OCI-M1 (cell line): Measurements from ENCODE around the gene ZSCAN20.

Experiments used
- DNase-seq: peaks from one replicate; lab custom pipeline; 2025; lab: John Stamatoyannopoulos, UW

The ZSCAN20 gene

DNA sequence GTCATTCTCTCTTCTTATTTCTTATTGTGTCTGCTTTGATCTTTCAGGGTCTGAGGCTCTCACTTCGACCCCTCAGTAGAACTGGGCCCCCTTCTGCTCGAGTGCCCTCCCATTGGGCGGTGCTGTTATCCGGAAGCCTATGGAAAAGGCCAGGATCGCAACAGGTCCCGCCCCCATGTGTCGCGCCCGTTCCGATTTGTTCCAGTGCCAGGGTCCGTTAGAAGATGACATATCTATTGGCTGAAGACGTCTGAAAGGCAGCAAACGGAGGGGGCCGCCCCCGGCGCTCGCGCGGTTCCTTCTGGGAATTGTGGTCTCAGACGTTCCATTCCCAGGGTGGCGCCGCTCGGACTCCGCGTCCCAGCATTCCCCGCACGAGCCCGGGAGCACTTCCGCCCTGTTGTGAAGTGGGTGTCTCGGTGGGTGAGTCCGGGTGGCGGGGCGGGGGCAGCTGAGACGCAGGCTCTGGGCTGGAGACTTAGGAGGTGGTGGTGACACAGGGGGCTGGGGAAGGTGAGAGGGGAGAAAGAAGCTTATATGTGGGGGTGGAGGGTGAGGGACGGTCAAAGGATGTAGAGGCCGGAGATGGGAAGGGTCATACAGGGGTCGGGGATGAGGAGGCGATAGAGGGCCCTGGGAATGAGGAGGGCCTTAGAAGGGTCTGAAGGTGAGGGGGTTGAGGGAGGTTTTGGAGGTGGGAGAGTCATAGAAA lies at the start of gene ZSCAN20:
Gene ZSCAN20, plus strand, starts transcription at position 377 of the 712 bp plus-strand sequence. CDS start 6,644 bp downstream, outside the sequence.
- DNase-seq = peak; percentile 98

GRCh38 chr1:33424205-33424604 lies 48.2 kb upstream of the ZSCAN20 start:
- no peak for DNase-seq

DNA sequence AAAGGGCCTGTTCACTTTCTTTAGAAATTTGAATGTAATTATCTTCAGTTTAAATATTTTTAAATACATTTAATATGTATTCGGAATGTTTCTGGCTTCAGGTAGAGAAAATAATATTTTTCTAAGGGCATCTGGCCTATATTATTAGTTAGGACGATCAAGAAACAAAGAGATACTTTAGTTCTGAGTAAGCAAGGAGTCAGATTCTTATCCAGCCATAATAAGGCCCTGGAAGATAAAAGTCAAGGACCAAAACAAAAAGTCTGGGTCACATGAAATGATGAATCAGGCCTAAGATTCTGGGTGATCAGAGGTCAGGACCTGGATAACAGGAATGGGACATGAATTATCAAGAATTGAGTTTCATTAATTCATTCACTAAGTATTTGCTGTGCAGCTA lies 47.8 kb upstream of the ZSCAN20 start:
- DNase-seq = no peak

DNA sequence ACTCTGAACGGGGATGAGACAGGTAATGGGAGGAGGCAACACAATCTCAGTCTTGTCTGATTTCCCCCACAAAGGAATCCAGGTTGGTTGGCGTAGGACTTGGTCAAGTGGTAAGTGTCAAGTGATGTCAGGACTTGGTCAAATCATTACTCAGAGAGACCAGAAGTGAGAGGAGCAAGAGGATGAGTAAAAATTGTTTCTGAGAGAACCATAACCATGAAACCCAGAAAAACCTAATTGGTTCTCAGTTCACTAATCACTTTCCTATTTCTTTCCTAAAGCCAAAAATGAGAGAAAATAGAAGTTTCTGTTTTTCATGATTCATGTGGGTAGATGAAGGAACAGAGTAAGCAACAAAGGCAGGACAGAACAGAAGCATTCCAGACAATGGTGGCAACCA lies 46.5 kb upstream of the ZSCAN20 start:
- DNase-seq = no peak

DNA sequence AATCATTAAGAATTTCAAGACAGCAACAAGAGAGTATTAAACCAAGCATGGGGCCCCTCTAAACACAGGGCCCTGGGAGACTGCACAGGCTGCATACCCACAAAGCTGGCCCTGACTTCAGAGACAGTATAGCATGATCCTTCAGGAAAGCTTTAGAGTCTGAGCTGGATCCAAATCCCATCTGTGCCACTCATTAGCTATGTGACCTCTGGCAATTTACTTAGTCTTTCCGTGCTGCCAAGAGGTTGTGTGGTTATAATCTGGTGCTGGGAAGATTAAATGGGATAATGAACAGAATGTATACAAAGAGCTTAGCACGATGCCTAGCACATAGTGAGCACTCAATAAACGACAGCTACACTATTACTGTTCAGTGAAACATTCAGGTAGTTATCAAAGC lies 45.5 kb upstream of the ZSCAN20 start:
- DNase-seq = no peak

DNA sequence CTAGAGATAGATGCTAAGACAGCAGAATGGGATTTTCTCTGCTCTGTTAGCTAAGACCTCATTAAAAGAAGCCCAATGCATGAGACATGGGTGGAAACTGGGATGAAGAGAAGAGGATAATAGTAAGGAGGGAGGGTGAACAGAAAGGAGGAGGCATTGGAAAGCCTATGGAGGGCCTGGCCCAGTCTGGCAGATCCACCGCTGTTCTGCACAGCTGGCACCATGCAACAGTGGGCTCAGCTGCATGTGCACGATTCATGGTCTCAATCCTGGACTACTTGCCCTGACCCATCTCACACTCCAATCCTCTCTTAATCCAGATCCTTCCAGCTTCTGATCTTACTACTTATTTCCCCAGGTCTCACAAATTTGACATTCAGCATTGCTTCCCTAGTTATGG lies 43.8 kb upstream of the ZSCAN20 start:
- DNase-seq = no peak

DNA sequence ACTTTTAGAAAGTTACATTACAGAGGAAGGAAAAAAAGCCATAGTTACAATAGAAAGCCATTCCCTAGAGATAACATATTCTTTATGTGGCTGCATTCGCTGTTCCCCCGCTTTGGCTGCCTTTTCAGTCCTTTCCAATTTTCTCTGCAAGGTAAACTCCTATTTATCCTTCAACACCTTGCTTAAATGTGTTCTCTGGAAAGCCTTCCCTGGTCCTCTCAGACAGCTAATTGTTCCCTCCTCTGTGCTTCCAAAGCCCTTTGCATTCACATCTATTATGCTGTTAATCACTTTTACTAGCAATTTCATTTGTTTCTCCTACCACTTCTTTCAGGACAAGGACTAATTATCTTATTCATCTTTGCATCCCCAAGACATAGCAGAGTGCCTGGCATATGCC lies 43.1 kb upstream of the ZSCAN20 start:
- DNase-seq = no peak

GRCh38 chr1:33429856-33430691 lies 42.4 kb upstream of the ZSCAN20 start:
- no peak for DNase-seq

- peak; percentile 96 for DNase-seq
Observed at GRCh38 chr1:33430692-33431593, 41.5 kb upstream of the ZSCAN20 start, which contains the start of gene PHC2. Gene PHC2 (minus strand): TSS chr1:33431095. CDS start chr1:33375539, 55,556 bp downstream.

DNA sequence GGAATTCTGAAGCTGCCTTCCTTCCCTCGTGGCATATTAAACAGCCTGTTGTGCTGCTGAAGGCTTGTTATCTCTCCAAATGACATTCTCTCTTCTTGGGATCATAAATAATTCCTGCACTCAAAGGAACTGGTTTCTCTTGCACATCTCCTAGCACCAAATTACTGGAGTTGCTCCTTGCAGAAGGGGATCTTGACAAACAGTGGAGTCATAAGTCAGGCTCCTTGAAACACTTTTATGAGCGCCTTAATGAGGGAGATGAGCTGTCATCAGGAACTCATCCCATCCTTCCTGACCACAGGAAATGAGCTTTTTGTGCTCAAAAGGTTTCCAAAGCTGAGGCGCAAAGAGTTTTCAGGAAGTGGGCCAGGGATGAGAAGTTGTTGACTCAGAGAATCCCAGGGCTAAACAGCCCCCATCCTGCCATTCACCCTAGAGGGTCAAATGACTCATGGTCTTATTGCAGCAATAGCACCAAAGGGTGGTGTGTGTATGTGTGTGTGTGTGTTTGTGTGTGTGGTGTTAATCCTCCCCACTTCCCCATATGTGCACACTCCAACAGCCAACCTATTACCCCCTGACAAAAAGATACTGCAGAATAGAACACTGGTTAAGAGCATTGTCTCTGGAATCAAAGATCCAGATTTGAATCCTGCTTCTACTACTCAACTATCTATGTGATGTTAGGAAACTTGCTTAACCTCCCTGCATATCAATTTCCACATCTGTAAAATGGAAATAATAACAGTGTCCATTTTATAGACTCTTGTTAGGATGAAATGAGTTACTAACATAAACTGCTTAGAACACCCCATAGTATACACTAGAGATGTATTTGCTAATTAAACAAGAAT lies 38.7 kb upstream of the ZSCAN20 start:
- DNase-seq = peak; percentile 56

GRCh38 chr1:33434363-33434750 lies 38.1 kb upstream of the ZSCAN20 start:
- DNase-seq = no peak

DNA sequence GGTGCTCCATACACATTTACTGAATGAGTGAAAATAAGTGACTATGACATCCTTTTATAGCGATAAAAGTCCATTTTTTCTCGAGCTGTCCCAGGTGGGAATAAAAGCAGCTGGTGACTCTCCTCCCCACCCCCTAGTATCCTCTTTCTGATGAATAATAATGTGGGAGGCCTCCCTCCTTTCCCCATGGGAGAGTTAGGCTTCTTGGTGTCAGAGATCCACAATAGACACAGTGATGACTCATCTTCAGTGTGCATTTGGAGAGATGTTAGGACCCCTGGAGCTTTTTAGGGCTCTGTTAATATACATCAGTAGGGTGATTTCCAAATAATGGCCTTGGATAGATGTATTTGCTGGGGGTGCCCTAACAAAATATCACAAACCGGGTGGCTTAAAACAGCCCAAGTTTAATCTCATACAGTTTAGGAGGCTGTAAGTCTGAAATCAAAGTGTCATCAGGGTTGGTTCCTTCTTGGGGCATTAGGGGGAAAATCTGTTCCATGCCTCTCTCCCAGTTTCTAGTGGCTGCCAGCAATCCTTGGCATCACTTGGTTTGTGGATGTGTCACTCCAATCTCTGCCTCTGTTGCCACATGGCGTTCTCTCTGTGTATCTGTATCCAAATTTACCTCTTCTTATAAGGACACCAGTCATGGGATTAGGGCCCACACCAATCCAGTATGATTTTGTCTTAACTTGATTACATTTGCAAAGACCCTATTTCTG lies 37.2 kb upstream of the ZSCAN20 start:
- no peak for DNase-seq

GRCh38 chr1:33436557-33437285 lies 35.7 kb upstream of the ZSCAN20 start:
- DNase-seq = no peak

DNA sequence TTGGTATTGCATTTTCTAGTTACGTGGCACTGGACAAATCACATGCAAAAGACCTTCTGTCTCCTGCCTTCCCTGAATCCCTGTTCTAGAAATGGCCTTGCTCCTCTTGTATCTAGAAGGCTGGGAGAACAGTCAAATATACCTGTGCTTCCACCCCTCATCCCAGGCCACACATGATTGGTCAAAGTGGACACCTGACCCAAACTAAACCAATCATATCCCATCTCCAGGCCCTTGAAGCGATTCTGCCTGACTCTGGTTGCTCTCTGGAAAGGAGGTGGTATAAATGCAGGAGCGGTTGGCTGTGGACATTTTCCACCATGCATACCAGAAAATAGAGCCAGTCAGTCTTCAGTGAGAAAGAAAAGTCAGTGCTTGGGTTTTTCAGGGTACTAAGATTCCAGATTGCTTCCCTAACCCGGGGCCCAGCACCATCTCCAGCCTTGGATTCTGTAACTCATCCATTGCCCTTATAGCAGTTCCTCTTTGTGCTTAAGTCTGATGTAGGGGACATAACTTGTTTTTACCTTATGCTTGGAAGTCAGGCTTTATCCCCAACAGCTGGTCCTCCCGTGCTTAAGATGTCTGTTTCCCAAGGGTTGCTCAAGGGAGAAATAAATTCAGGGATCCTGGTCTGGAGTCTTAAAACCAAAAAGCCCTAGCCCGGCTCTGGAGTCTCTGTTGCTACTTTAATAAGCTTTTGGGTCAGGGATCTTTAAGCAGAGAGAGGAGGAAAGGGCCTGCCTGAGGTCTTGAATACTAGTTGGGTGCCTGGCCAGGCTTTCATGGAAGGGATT lies 33.9 kb upstream of the ZSCAN20 start:
- DNase-seq = no peak

GRCh38 chr1:33439662-33440061 lies 32.8 kb upstream of the ZSCAN20 start:
- DNase-seq = no peak

- no peak for DNase-seq
Observed at GRCh38 chr1:33441088-33441745, 31.2 kb upstream of the ZSCAN20 start.

DNA sequence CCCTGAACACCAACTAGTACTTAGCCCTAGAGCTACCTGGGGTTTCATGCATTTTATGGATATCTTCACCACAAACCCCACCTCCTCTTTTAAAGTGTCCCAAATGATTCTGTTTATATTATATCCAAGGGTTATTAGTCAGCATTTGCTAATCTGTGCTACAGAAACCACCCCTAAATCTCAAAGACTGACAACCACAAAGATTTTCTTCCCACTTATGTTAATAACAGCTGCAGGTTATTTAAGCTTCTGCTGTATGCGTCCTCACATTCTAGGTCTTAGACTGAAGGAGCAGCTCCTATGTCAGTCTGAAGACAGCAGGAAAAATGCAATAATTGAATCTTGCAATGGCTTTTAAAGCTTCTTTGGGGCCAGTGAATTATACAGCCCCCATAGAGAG lies 30.3 kb upstream of the ZSCAN20 start:
- no peak for DNase-seq

GRCh38 chr1:33443080-33443704 lies 29.3 kb upstream of the ZSCAN20 start:
- no peak for DNase-seq
